DMS53 (cell line): Measurements from ENCODE around the gene LEMD1.
A peak's percentile ranks its signal among the peaks of the same experiment; 100 is the strongest.
"Not testable (repeated sequence)": the region's sequence is repeated elsewhere in the genome, so short reads cannot be mapped to it uniquely, and the experiment has no call there.

Source experiments
- DNase-seq: peaks from one replicate; lab custom pipeline; 2025; lab: John Stamatoyannopoulos, UW

LEMD1 gene

DNA sequence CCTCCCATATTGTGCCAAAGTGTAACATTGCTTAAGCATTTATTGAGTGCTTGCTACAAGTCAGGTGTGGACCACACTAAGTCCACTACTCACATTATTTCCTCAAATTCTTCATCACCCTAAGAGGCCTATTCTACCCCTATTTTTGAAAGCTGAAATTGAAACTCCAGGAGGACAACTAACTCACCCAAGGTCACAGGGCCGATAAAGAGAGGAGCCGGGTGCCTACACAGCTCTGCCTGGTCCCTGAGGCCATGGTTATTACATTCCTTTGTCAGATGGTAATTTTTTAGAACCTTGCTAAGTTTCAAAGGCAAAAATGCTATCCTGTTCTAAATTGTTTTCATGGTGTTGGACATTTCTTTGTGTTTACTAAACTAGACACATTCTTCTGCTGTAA lies 41.0 kb downstream of the LEMD1 start:
- DNase-seq = no peak

DNA sequence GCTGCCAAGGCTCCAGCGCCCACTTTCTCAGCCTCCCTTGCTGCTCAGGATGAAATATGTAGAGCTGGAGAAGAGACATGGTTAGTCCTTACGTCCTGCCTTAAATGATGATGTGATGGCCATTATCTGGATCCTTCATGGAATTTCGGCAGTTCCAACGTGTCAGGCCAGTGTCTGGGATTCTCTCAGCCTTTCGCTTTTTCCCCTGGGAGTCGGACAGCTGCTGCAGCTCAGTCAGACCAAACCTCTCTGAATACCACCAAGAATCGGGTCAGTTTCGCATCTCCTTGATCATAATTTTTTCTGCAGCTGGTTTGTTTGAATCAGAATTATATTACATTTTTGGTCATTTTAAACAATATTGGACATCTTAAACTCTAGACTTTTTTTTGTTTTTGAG lies 42.8 kb downstream of the LEMD1 start:
- DNase-seq = no peak

DNA sequence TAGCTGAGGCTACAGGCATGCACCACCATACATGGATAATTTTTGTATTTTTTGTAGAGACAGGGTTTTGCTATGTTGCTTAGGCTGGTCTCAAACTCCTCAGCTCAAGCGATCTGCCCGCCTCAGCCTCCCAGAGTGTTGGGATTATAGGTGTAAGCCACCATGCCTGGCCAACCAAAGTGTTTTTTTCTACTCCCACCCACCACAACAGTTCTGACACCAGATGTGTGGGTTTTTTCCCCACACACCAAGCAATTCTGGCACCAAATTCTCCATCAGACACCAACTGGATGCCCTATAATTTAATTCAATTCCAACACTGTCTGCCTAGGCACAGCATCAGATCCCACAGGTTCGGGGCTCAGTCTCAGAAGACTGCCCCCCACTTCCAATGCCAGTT lies 44.5 kb downstream of the LEMD1 start:
- no peak for DNase-seq

DNA sequence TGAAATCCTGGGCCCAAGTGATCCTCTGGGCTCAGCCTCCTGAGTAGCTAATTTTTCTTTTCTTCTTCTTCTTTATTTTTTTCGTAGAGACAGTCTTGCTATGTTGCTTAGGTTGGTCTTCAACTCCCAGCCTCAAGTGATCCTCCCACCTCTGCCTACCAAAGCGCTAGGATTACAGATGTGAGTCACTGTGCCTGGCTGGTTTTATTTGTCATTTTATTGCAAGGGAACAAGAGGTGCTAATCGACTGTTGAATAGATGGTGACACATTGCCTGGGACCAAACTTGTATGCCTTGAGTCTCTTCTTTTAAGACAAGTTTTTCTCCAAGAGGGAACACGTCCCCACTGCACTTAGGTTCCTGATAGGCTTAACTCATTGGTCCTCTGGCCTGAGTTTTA lies 45.1 kb downstream of the LEMD1 start:
- DNase-seq = peak; percentile 51

DNA sequence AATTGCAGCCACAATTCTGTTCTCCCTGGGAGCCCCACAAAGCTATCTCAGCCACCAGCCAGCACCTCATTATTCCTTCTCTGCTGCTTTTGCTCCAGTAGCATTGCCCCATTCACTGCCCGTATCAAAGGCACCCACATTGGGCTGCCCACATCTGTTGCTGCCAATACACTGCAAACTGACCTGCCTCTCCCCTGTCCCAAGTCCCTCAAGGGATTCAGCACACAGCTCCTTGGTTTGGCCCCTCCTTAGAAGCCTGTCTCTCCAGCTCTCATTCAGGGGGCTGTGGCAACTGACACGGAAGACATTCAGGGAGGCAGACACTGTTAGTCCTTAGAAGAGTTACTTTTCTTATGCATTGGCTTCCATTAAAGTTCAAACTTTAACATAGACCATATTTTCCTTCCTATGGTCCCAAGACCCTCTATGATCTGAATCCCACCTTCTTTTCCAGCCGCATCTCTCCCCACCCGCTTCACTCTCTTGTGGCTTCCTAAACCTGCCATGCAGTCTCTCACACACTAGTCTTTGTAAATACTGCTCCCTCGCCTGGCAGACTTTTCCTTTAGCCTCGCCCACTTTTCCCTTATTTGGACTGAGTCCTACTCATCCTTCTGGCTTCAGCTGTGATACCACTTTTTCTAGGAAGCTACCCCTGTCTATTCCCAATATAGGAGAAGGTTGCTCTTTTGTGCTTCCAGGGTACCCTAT lies 45.9 kb downstream of the LEMD1 start:
- DNase-seq = peak; percentile 91

DNA sequence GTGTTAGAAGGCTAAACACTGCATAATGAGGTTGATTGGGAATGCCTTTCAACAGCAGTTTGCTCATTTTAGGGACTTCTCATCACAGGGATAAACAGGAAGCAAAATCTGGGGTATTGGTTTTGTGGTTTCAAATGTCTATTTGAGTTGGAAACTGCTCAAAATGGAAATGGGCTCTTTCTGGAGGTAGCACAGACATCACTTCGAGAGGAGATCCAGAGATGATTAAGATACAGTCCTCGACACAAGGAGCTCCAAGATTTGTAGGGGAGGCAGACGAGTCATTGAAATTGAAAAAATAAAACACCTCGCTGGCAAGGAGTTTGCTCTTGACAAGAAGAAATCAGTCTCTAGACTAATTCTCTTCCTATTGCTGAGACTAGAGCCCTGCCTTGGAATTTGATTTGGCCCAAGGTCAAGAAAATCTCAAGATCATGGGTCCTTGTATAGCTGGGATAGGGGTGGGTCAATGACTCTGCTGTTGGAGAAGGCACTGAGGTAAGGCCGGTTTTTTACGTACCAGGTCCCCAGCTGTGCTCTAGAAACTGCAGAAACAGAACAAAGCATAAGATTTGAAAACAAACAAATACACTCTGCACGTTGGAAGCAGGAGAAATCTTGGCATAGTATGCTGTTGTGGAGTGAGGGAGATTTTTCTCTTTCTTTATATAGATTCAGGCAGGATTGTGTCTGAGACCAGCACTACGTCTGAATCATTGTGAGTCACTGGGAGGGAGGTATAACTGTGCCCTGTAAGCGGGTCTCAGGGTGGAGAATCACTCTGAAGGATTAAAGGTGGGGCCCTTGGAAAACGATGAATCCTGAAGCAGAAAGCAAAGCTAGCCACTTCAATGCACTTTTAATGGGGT lies 47.4 kb downstream of the LEMD1 start:
- DNase-seq = no peak

DNA sequence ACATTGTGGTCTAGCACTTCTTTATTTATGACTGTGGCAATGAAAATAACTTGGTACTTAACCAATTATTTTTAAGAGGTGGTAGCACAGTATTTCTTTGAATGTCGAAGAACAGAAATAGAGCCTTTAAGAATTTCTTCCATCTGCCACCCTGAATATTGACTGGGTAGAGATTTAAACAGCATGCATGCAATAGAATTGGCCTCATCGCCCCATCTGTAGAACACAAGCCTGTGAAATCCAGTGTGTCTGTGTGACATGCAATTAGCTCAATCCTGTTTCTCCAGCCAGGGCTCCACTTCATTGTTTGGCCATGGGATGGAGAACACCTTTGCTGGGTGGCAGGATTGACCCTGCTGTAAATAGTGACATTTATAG lies 48.1 kb downstream of the LEMD1 start:
- no peak for DNase-seq

DNA sequence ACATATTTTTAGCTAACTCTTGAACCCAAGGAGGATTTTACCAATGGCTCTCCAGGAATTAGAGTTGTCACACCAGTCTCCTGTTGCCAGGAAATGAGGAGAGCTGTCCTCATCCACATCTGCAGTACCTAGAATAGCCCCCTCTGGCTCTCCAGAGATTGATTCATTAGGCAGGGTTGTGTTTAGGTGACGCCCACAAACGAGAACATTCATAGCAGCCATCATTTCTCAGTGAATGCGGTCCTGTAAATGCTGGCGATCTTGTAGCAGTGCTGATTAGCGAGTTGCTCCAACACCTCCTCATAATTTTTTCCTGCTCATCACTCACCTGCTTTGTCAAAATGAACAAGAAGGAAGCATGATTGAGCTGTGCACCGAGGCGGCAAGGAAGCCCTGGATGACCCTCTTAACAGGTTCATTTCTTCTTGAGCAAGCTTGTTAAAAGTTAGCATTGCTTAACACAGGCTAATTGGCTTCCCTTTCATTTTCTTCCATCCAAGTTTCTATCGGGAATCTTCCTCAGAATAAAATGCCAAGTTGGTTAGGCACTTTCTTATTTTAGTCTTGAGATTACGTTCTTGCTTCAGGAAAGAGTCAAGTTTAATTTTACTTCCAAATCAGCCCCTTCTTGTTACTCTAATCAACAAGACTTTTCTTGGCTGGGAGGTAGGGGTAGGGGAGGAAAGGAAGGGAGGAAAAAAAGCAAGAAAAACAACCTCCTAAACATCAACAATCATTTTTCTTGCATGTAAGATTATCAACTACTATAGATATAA lies 48.6 kb downstream of the LEMD1 start:
- no peak for DNase-seq

DNA sequence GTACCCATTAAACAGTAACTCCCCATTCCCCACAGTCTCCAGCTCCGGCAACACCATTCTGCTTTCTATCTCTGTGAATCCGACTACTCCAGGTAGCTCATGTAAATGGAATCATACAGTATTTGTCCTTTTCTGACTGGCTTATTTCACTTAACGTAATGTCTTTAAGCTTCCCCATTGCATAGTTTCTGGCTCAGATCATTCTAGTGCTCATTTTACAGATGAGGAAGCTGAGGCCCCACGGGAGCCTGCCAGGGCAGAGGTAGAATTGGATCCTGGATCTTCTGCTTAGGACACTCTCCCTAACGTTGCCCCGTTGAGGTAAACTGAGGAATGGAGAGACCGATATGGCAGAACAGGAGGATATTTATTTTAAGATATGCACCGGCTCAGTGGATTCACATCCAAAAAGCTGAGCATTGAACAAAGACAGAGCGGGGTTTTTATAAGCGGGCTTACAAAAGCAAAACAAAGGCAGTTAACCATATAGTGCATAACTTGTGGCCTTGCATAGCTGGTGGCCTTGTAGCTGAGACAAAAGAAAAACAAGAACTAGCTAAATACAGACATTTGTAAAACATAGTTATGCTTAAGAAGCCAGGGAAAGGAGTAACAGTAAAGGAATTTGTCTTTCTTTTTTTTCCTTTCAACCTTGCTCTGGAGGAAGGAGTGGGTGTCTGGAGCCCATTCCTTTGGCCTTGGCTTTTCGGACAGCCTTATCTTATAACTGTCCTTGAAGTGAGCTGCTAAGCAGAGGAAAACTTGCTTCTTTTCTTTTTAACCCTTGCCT lies 49.8 kb downstream of the LEMD1 start:
- DNase-seq = no peak

DNA sequence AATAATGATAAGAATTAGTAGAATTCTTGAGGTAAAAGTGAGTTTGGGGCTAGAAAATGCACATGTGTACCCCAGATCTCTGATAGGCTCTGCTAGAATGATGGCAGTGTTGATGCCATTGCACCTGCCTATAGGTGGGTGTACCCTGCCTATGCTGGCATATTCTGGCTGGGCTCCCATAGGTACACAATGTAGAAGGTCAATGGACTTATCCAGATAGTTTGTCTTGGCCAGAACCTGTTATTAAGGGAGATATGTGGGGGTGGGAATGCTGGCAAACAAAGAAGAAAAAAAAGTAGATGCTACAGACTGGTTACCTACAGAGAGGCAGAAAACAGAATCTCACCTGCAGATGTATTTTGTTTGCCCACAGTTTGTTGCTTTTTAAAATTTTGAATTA lies 51.1 kb downstream of the LEMD1 start:
- DNase-seq = no peak

DNA sequence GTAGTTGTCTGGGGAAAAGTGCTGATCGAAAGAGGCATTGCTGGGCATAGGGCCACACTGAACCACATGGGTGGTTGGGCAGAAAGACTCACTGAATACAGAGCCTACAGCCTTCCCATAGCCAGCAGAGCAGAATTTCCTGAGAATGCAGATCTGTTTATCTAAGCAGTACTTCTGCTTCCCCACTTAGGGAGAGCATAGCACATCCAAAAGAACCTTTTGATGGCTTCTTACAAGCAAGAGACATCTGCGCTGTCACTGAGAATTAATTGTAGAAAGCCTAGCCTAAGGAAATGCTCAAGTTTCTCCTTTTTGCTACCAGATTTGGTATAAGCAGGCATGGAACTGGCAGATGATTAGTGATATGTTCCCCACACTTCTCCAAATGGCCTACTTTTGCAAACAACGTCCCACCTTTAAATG lies 52.1 kb downstream of the LEMD1 start:
- DNase-seq = no peak

DNA sequence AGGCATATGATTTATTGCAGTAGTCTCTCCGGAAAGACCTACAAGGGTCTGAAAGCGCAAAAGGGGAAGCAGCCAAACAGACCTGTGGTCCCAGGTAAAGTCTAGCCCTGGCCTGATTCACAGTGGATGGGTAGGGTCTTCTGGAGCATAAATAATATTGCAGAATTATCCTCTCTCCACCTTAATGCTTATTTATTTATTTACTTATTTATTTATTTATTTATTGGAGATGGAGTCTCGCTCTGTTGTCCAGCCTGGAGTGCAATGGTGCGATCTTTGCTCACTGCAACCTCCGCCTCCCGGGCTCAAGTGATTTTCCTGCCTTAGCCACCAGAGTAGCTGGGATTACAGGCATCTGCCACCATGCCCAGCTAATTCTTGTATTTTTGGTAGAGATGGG lies 53.4 kb downstream of the LEMD1 start:
- DNase-seq = no peak

DNA sequence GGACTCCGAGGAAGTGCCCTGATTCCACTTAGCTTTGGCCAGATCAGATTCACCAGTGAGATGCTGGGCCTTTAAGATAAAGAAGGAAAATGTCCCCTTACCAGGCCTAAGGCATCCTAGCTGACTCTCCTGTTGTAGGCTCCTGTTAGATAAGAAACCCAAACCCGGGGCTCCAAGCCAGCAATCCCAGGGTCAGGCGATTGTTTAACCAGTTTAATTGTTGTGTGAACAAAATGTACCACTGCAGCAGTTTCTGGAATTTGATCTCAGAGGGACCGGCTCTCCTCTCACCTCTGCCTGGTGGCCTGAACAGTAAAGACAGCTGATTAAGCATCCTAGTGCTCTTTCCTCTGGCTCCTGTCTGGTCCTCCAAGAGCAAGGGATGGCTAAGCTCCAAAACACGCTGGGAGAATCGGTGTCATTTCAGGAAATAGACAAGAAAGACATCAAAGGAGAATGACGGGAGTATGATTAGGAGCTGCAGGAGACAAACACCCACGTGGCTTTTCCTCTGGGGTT lies 55.9 kb downstream of the LEMD1 start:
- DNase-seq = peak; percentile 67

DNA sequence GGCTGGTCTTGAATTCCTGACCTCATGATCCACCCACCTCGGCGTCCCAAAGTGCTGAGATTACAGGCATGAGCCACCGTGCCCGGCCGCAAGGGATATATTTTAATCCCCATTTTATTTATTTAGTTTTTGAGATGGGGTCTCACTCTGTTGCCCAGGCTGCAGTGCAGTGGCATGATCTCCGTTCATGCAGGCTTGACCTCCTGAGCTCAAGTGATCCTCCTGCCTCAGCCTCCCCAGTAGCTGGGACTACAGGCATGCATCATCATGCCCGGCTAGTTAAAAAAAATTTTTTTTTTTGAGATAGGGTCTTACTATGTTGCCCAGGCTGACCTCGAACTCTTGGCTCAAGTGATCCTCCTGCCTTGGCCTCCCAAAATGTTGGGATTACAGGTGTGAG lies 56.8 kb downstream of the LEMD1 start:
- not testable (repeated sequence) for DNase-seq

DNA sequence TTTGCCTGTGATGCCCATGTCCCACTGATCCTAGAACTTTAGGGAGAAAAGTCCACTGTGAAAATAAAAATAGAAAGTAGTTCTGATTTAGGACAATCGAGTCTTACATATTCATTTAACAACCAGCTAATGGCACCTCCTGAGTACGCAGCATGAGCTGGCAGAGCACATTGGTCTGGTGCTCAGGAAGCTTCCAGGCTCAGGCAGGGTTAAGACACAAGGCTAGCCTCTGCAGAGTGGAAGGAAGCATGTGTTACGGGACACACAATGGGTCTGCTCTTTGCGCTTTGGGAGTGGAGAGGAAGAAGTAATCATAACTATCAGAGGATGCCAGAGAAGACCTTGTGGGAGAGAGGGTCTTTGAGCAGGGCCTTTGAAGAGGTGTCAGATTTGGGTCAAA lies 61.0 kb downstream of the LEMD1 start:
- DNase-seq = no peak

DNA sequence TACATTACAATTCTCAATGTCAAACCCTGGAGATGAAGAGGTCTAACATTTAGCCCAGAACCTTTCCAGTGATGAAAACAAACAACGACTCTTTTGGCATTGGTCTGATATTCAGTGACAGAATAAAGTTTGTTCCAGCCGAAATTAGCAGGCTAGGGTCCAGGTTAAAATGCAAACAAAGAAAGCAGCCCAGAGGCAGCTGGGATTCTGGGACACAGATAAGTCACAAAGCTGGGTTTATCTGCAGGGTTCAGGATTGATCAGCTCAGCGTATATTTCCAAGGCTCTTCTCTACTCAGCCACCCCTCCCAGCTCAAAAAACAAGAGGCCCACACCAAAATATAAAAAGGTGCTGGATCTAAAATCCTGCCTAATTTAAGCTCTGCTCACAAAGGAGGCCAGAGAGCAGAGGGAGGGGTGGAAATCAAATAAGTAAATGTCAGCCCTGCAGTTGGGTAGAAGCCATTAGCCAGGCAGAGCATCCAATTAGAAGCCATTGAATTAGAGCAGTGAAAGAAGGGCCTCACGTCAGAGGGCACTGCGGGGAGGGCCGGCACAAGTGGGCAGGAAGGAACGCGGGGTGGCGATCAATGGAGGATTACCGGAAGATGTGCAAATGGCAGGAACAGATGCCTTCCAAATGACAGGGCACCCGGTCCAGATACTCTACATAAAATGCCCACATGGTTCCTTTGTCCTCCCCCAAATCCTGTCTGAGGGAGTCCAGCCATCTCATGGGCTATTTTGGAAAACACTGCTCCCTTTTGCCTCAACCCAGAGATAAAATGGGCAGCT lies 61.9 kb downstream of the LEMD1 start:
- no peak for DNase-seq

DNA sequence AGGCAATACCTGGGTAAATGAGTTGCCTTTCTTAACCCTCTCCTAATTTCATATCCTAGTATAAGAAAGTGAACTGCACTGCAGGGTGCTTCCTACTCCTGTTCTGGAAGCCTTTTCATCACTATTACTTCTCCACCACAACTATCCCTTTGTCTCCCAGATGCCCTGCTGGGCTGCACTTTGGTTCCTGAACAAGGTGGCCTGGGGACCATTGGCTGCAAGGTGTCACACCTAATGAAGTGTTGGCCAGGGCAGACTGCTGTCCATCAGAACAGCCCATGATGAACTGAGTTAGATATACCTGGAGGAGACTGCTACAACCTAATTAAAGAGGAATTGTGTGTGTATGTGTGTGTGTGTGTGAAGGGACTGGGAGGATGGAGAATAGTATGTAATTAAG lies 63.3 kb downstream of the LEMD1 start:
- DNase-seq = no peak

DNA sequence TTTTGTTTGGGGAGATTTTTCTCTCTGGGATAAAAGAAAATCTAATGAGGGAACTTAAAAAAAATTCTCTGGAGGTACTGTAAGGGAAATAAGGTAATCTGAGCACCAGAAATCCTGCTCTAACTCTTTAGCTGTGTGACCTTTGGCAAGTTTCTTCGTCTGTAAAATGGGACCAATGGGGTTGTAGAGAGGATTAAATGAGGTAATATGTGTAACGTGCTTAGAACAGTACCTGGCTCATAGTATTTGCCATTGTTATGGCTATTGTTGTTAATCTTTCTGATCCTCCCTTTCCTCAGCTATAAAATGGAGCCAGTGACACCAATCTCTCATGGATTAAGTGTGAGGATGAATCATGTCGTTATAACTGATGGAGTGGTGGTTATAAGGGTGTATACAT lies 64.3 kb downstream of the LEMD1 start:
- no peak for DNase-seq

DNA sequence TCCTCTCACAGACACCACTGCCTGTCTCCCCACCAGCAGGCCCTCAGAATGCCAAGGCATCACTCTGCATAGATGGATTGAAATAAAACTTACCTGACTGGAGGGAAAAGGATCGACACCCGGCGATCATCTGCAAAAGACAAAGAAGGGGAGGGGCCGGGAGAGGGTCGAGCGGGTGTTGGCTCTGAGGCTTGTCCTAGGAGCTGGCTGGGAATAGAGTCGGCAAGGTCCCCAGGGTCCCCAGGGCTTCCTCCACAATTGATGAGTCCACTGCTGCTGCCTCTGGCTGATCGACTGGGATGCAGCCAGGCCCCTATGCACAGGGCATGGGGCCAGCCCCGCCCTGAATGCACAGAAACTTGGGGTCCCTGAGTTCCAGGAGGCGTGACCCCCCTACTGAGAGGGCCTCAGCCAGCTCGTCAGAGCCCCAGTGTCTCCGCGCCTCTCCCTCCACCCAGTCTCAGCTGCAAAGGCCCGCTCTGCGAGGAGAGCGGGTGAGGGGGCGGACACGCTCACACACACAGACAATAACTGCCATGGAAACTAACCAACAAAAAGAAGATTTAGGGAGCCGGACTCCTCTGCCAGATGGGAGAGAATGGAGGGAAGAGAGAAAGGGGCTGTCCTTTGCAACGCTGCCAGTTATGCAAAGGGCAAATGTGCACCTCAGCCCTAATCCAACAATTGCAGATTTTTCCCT lies 65.3 kb downstream of the LEMD1 start, which contains the start of gene KLHDC8A:
Gene KLHDC8A, minus strand, starts transcription at position 483 of the 700 bp plus-strand sequence. CDS start 13,318 bp downstream, outside the sequence.
- no peak for DNase-seq

DNA sequence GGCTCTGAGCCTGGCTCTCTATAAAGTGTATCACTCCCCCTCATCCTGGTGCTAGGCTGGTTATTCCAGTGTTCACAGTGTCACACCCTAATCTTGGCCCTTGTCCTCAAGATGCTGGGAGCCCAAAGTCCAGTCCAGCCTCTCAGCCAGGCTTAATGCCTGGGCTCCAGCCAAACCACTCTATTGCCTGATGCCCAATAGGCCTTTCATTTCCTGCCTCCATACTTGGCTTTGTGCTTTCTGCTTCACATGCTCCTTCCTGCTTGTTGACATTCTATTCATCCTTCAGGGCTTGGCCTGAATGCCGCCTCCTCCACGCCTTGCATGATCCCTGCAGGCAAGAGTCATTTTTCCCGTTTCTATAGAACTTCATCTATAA lies 66.8 kb downstream of the LEMD1 start:
- peak; percentile 34 for DNase-seq
